NT2/D1 (cell line): ENCODE results near the gene LRCH1.

Experiments used
- DNase-seq: peaks from one replicate; pipeline ENCODE4 v3.0.0-alpha.2; 2011; ENCODE audit warnings: low read depth, low spot score
- H3K27me3 ChIP-seq: 2 replicates; pipeline ENCODE4 v1.6.0; 2011; ENCODE audit warnings: mild to moderate bottlenecking; ENCODE audit not compliant: insufficient read length, insufficient read depth
- H3K36me3 ChIP-seq: 2 replicates; pipeline ENCODE4 v1.6.1; 2011; ENCODE audit warnings: mild to moderate bottlenecking, low read length, mixed read lengths; ENCODE audit not compliant: insufficient read depth, insufficient read length
- H3K4me1 ChIP-seq: 2 replicates; pipeline ENCODE4 v1.5.1; 2011; ENCODE audit not compliant: insufficient read depth, insufficient read length
- H3K4me3 ChIP-seq: 2 replicates; pipeline ENCODE4 v1.5.1; 2011; ENCODE audit warnings: low read depth; ENCODE audit not compliant: insufficient read length
- H3K9ac ChIP-seq: 2 replicates; pipeline ENCODE4 v1.6.0; 2011; ENCODE audit warnings: low read depth; ENCODE audit not compliant: insufficient read length
- H3K9me3 ChIP-seq: 2 replicates; pipeline ENCODE4 v1.5.1; 2011; ENCODE audit warnings: mild to moderate bottlenecking, low read length; ENCODE audit not compliant: insufficient read depth
- SUZ12 ChIP-seq: IDR thresholded peaks from 2 replicates; pipeline ENCODE4 v1.6.1; 2011; ENCODE audit not compliant: insufficient read length, insufficient read depth; ENCODE audit errors: extremely low read depth
- YY1 ChIP-seq: IDR thresholded peaks from 2 replicates; pipeline ENCODE4 v1.6.1; 2011; ENCODE audit not compliant: insufficient read length, insufficient read depth
- ZNF274 ChIP-seq: IDR thresholded peaks from 2 replicates; pipeline ENCODE4 v1.6.1; 2011; ENCODE audit warnings: mild to moderate bottlenecking, low read depth, low read length

The LRCH1 gene

GRCh38 chr13:46664195-46664594 lies 111.2 kb downstream of the LRCH1 start:
- Histone ChIP-seq H3K27me3 (no peaks in the 10 kb centered on the region), H3K36me3 (no peaks in the 10 kb centered on the region), H3K9me3 (no peaks in the 10 kb centered on the region), H3K9ac (no peak overlapping the region), H3K4me1 (no peaks in the 10 kb centered on the region), H3K4me3 (no peak overlapping the region)
- TF ChIP-seq SUZ12, result no peak
- TF ChIP-seq YY1, result no peak
- TF ChIP-seq ZNF274, result no peak
- no peak for DNase-seq

- no peak for DNase-seq
- Histone ChIP-seq H3K9me3 (no peaks in the 10 kb centered on the region), H3K27me3 (no peaks in the 10 kb centered on the region), H3K36me3 (peaks cover 5% of the 10 kb centered on the region), H3K4me3 (no peak overlapping the region), H3K4me1 (no peaks in the 10 kb centered on the region), H3K9ac (no peak overlapping the region)
- no peak for TF ChIP-seq SUZ12
- TF ChIP-seq ZNF274, result no peak
- no peak for TF ChIP-seq YY1
These were observed 112.3 kb downstream of the LRCH1 start for GRCh38 chr13:46665248-46665632.

- TF ChIP-seq SUZ12, result no peak
- no peak for TF ChIP-seq ZNF274
- TF ChIP-seq YY1, result no peak
- Histone ChIP-seq H3K36me3 (peaks cover 5% of the 10 kb centered on the region), H3K9me3 (no peaks in the 10 kb centered on the region), H3K9ac (no peak overlapping the region), H3K4me3 (no peak overlapping the region), H3K4me1 (no peaks in the 10 kb centered on the region), H3K27me3 (no peaks in the 10 kb centered on the region)
- no peak for DNase-seq
These were observed 112.9 kb downstream of the LRCH1 start for GRCh38 chr13:46665633-46666482.

- no peak overlapping the region for H3K9ac ChIP-seq
- DNase-seq, result peak; percentile 11
- TF ChIP-seq ZNF274 (no peak), SUZ12 (no peak), YY1 (no peak)
- no peak overlapping the region for H3K4me3 ChIP-seq
- no peaks in the 10 kb centered on the region for H3K4me1 ChIP-seq
- no peaks in the 10 kb centered on the region for H3K27me3 ChIP-seq
- peaks cover 5% of the 10 kb centered on the region for H3K36me3 ChIP-seq
- no peaks in the 10 kb centered on the region for H3K9me3 ChIP-seq
These were observed 113.9 kb downstream of the LRCH1 start for GRCh38 chr13:46666727-46667456.

- no peaks in the 10 kb centered on the region for H3K4me1 ChIP-seq
- no peaks in the 10 kb centered on the region for H3K9me3 ChIP-seq
- DNase-seq, result no peak
- no peak overlapping the region for H3K9ac ChIP-seq
- no peak for TF ChIP-seq YY1
- TF ChIP-seq ZNF274, result no peak
- TF ChIP-seq SUZ12, result no peak
- H3K36me3 ChIP-seq, result peaks cover 5% of the 10 kb centered on the region
- H3K4me3 ChIP-seq, result no peak overlapping the region
- no peaks in the 10 kb centered on the region for H3K27me3 ChIP-seq
These were observed 114.8 kb downstream of the LRCH1 start for GRCh38 chr13:46667687-46668281.

- Histone ChIP-seq H3K9me3 (no peaks in the 10 kb centered on the region), H3K27me3 (no peaks in the 10 kb centered on the region), H3K4me1 (no peaks in the 10 kb centered on the region), H3K4me3 (no peak overlapping the region), H3K9ac (no peak overlapping the region), H3K36me3 (peaks cover 5% of the 10 kb centered on the region)
- TF ChIP-seq SUZ12, result no peak
- no peak for TF ChIP-seq ZNF274
- TF ChIP-seq YY1, result no peak
- DNase-seq, result no peak
These were observed 115.3 kb downstream of the LRCH1 start for GRCh38 chr13:46668302-46668720.

- Histone ChIP-seq H3K9me3 (no peaks in the 10 kb centered on the region), H3K4me1 (no peaks in the 10 kb centered on the region), H3K4me3 (no peak overlapping the region), H3K9ac (no peak overlapping the region), H3K27me3 (no peaks in the 10 kb centered on the region), H3K36me3 (peaks cover 5% of the 10 kb centered on the region)
- no peak for DNase-seq
- no peak for TF ChIP-seq SUZ12
- TF ChIP-seq ZNF274, result no peak
- no peak for TF ChIP-seq YY1
These were observed 116.1 kb downstream of the LRCH1 start for GRCh38 chr13:46668931-46669525.
